ENCODE data around the gene CTBP1. TPM values are rescaled to one million over a fixed set of nuclear protein-coding genes. Genes with fewer than 3 reads are reported as not detected.

The CTBP1 gene
- total and polyA plus RNA-seq, 2 experiments from 2014 or later = 74.0 to 192 TPM

- H3K36me3 ChIP-seq (ENCODE audit: insufficient read depth) = no peaks in the 10 kb centered on the region
- H3K4me1 ChIP-seq (ENCODE audit: insufficient read depth) = no peaks in the 10 kb centered on the region
- H3K4me3 ChIP-seq = no peak overlapping the region
- H3K27me3 ChIP-seq (ENCODE audit: insufficient read depth) = no peaks in the 10 kb centered on the region
- H3K79me2 ChIP-seq (replicated peaks; ENCODE audit: insufficient read depth) = no peaks in the 10 kb centered on the region
- no peak overlapping the region for H3K27ac ChIP-seq (ENCODE audit: low read depth)
- 0 out of 2 replicates have a peak, but pooled peaks cover 5% of the 10 kb centered on the region for H4K20me1 ChIP-seq (replicated peaks; ENCODE audit: insufficient read depth)
- Mint-ChIP-seq H3K36me3 (ENCODE audit: low read depth) (peaks cover 7% of the 10 kb centered on the region), H3K27ac (no peak overlapping the region), H3K9me3 (no peaks in the 10 kb centered on the region), H3K27me3 (ENCODE audit: insufficient read depth, low read depth, poor library complexity) (peaks cover 6% of the 10 kb centered on the region), H3K4me3 (no peak overlapping the region), H3K4me1 (no peaks in the 10 kb centered on the region; the same call in 2 of the 3 replicates)
- H2AFZ ChIP-seq = no peak overlapping the region
- no peaks in the 10 kb centered on the region for H3K9me2 ChIP-seq (ENCODE audit: insufficient read depth)
- no peak for ATAC-seq
- peak; percentile 1 for DNase-seq (ENCODE audit: low spot score)
- no peak overlapping the region for H3K4me2 ChIP-seq
- no peak for TF ChIP-seq CREB1 (CRISPR knock-in tag; IDR thresholded peaks at IDR 0.05; ENCODE audit: low read depth)
- no peak for TF ChIP-seq STAT1 (IDR thresholded peaks at IDR 0.05; ENCODE audit: unreplicated experiment)
- no peak for TF ChIP-seq JUNB (IDR thresholded peaks at IDR 0.05; ENCODE audit: unreplicated experiment)
- TF ChIP-seq NANOG (IDR thresholded peaks at IDR 0.05; ENCODE audit: borderline replicate concordance) = no peak
- no peaks in the 10 kb centered on the region for H3F3A ChIP-seq (replicated peaks; ENCODE audit: low read depth)
Measured at GRCh38 chr4:1208970-1209704, 39.8 kb downstream of the CTBP1 start.

- H3K4me3 Mint-ChIP-seq = no peak overlapping the region
- no peaks in the 10 kb centered on the region for H3K36me3 ChIP-seq (ENCODE audit: insufficient read depth)
- H3K4me2 ChIP-seq = no peak overlapping the region
- 0 out of 2 replicates have a peak, but pooled peaks cover 5% of the 10 kb centered on the region for H4K20me1 ChIP-seq (replicated peaks; ENCODE audit: insufficient read depth)
- no peaks in the 10 kb centered on the region for H3K9me3 Mint-ChIP-seq
- no peak overlapping the region for H3K4me3 ChIP-seq
- H3K9me2 ChIP-seq (ENCODE audit: insufficient read depth) = no peaks in the 10 kb centered on the region
- H3K27ac Mint-ChIP-seq = 0 out of 2 replicates have a peak overlapping the region, but pooled peaks have one; percentile 81
- DNase-seq (ENCODE audit: low spot score) (peak; percentile 18), ATAC-seq (peak; percentile 14)
- H3F3A ChIP-seq (replicated peaks; ENCODE audit: low read depth) = no peaks in the 10 kb centered on the region
- no peaks in the 10 kb centered on the region; the same call in 2 of the 3 replicates for H3K4me1 Mint-ChIP-seq
- no peaks in the 10 kb centered on the region for H3K79me2 ChIP-seq (replicated peaks; ENCODE audit: insufficient read depth)
- H3K27me3 Mint-ChIP-seq (ENCODE audit: insufficient read depth, low read depth, poor library complexity) = peaks cover 6% of the 10 kb centered on the region
- H3K36me3 Mint-ChIP-seq (ENCODE audit: low read depth) = peaks cover 7% of the 10 kb centered on the region
- TF ChIP-seq POLR2AphosphoS5 (IDR thresholded peaks at IDR 0.05; ENCODE audit: low read depth) (no peak), JUNB (IDR thresholded peaks at IDR 0.05; ENCODE audit: unreplicated experiment) (no peak), EZH2 (IDR thresholded peaks at IDR 0.05; ENCODE audit: low read depth, unreplicated experiment) (no peak), CTCF (conservative IDR thresholded peaks at IDR 0.05; ENCODE audit: low read depth in 2 of 2) (no peak), ZNF331 (CRISPR knock-in tag; IDR thresholded peaks at IDR 0.05; ENCODE audit: low read depth) (no peak)
- TF ChIP-seq, protein P1, sequence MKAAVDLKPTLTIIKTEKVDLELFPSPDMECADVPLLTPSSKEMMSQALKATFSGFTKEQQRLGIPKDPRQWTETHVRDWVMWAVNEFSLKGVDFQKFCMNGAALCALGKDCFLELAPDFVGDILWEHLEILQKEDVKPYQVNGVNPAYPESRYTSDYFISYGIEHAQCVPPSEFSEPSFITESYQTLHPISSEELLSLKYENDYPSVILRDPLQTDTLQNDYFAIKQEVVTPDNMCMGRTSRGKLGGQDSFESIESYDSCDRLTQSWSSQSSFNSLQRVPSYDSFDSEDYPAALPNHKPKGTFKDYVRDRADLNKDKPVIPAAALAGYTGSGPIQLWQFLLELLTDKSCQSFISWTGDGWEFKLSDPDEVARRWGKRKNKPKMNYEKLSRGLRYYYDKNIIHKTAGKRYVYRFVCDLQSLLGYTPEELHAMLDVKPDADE (IDR thresholded peaks at IDR 0.05) = no peak
- no peak overlapping the region for H2AFZ ChIP-seq
- H3K27ac ChIP-seq (ENCODE audit: low read depth) = no peak overlapping the region
- H3K4me1 ChIP-seq (ENCODE audit: insufficient read depth) = no peaks in the 10 kb centered on the region
- H3K27me3 ChIP-seq (ENCODE audit: insufficient read depth) = no peaks in the 10 kb centered on the region
Measured at GRCh38 chr4:1208266-1208961, 40.5 kb downstream of the CTBP1 start.

Data from GM23338 (cell line).